IMR-90 (cell line): Measurements from ENCODE around the gene BRINP1. TPM values are rescaled to one million over a fixed set of nuclear protein-coding genes. Genes with fewer than 3 reads are reported as not detected.

Experiments
- ATAC-seq: fragments of 200-7000 bp; cut with Tn5 transposase; 2 replicates; pipeline ENCODE4 v1.9.1; 2020; ENCODE audit warnings: low read depth, mild to moderate bottlenecking, moderate library complexity
- BruUV-seq: library from RNA; stranded (reverse); fragments of 400-500 nt; replicated peaks from 2 replicates; lab custom pipeline; 2021; lab: Mats Ljungman, UMichigan
- CTCF ChIA-PET: fragments of 300-600 bp; formaldehyde crosslinking; extraction: SDS; loops from one replicate; lab custom pipeline; 2021; ENCODE audit warnings: antibody characterized with exemption; lab: Yijun Ruan, JAX
- POLR2A ChIA-PET: fragments of 300-600 bp; sonication (Branson Sonifier 250); formaldehyde crosslinking; loops from one replicate; lab custom pipeline; 2022; ENCODE audit warnings: antibody characterized with exemption; ENCODE audit not compliant: unreplicated experiment; lab: Charles Lee
- DNase-seq: peaks from one replicate; pipeline ENCODE4 v3.0.0; 2013
- H2AFZ ChIP-seq: replicated peaks from 2 replicates; pipeline ENCODE3; 2013; ENCODE audit warnings: low read length, mild to moderate bottlenecking; ENCODE audit not compliant: poor library complexity
- H2AK5ac ChIP-seq: 2 replicates; pipeline ENCODE4 v1.6.1; 2013; ENCODE audit warnings: low read depth, low read length, inconsistent platforms
- H2AK9ac ChIP-seq: replicated peaks from 2 replicates; pipeline ENCODE3; 2013; ENCODE audit warnings: mild to moderate bottlenecking, low read depth, low read length, moderate library complexity; ENCODE audit not compliant: poor library complexity
- H2BK120ac ChIP-seq: 2 replicates; pipeline ENCODE4 v1.6.1; 2013; ENCODE audit warnings: low read depth, low read length, inconsistent platforms
- H2BK15ac ChIP-seq: 3 replicates; pipeline ENCODE4 v1.6.1; 2013; ENCODE audit warnings: low read depth, low read length, inconsistent platforms
- H2BK20ac ChIP-seq: 2 replicates; pipeline ENCODE4 v1.6.1; 2013; ENCODE audit warnings: low read depth, mild to moderate bottlenecking, inconsistent platforms, low read length, moderate library complexity
- H2BK5ac ChIP-seq: 2 replicates; pipeline ENCODE4 v1.6.1; 2013; ENCODE audit warnings: mild to moderate bottlenecking, low read depth, low read length, inconsistent platforms; ENCODE audit not compliant: poor library complexity, severe bottlenecking
- H3K14ac ChIP-seq: replicated peaks from 2 replicates; pipeline ENCODE4 v1.6.1; 2013; ENCODE audit warnings: low read depth, low read length, inconsistent platforms
- H3K18ac ChIP-seq: 2 replicates; pipeline ENCODE4 v1.6.1; 2013; ENCODE audit warnings: low read depth, low read length, control low read depth
- H3K23ac ChIP-seq: 2 replicates; pipeline ENCODE4 v1.6.1; 2013; ENCODE audit warnings: low read depth, low read length, inconsistent platforms
- H3K27ac ChIP-seq: 2 replicates; pipeline ENCODE4 v1.5.1; 2013; ENCODE audit warnings: mild to moderate bottlenecking, control low read depth, low read length; ENCODE audit not compliant: insufficient read depth
- H3K27me3 ChIP-seq: 2 replicates; pipeline ENCODE4 v1.6.1; 2013; ENCODE audit warnings: low read length; ENCODE audit not compliant: control insufficient read depth, insufficient read depth
- H3K36me3 ChIP-seq: 2 replicates; pipeline ENCODE4 v1.6.1; 2013; ENCODE audit warnings: low read length, mixed read lengths; ENCODE audit not compliant: control insufficient read depth, insufficient read depth
- H3K4ac ChIP-seq: 2 replicates; pipeline ENCODE4 v1.6.1; 2013; ENCODE audit warnings: low read depth, low read length, inconsistent platforms
- H3K4me1 ChIP-seq: 2 replicates; pipeline ENCODE4 v1.6.1; 2013; ENCODE audit warnings: low read length, mixed read lengths; ENCODE audit not compliant: control insufficient read depth, insufficient read depth
- H3K4me2 ChIP-seq: 2 replicates; pipeline ENCODE4 v1.6.1; 2013; ENCODE audit warnings: low read depth, mild to moderate bottlenecking, control low read depth, low read length, moderate library complexity
- H3K4me3 ChIP-seq: 2 replicates; pipeline ENCODE4 v1.5.1; 2013; ENCODE audit warnings: low read depth, mild to moderate bottlenecking, control low read depth, low read length, moderate library complexity; ENCODE audit not compliant: insufficient read depth
- H3K56ac ChIP-seq: 2 replicates; pipeline ENCODE4 v1.6.1; 2013; ENCODE audit warnings: low read length, inconsistent platforms; ENCODE audit not compliant: insufficient read depth; ENCODE audit errors: extremely low read depth
- H3K79me1 ChIP-seq, 2 experiments: 2 replicates each; pipeline ENCODE4 v1.6.1; 2013; ENCODE audit warnings: low read length in 2 of 2, inconsistent platforms in 1 of 2, low read depth in 1 of 2
- H3K9ac ChIP-seq: 2 replicates; pipeline ENCODE4 v1.6.1; 2013; ENCODE audit warnings: low read depth, low read length, control low read depth
- H3K9me1 ChIP-seq: 2 replicates; pipeline ENCODE4 v1.6.1; 2013; ENCODE audit warnings: low read length, inconsistent platforms; ENCODE audit not compliant: insufficient read depth
- H3K9me3 ChIP-seq: 2 replicates; pipeline ENCODE4 v1.6.1; 2013; ENCODE audit warnings: low read length; ENCODE audit not compliant: control insufficient read depth, insufficient read depth
- H4K20me1 ChIP-seq: 2 replicates; pipeline ENCODE4 v1.6.1; 2013; ENCODE audit warnings: low read length, inconsistent platforms; ENCODE audit not compliant: insufficient read depth
- H4K5ac ChIP-seq: 2 replicates; pipeline ENCODE4 v1.6.1; 2013; ENCODE audit warnings: mild to moderate bottlenecking, low read depth, low read length, control low read depth
- H4K8ac ChIP-seq, 2 experiments: 2 replicates each; pipeline ENCODE4 v1.6.1; 2013; ENCODE audit warnings: low read depth in 2 of 2, low read length in 2 of 2, control low read depth in 1 of 2, inconsistent platforms in 1 of 2
- H4K91ac ChIP-seq: 2 replicates; pipeline ENCODE4 v1.6.1; 2013; ENCODE audit warnings: low read depth, low read length, inconsistent platforms; ENCODE audit not compliant: insufficient read depth
- BHLHE40 ChIP-seq: fragments of 150-350 bp; IDR thresholded peaks from 2 replicates; pipeline ENCODE4 v1.6.1; 2016; ENCODE audit warnings: mild to moderate bottlenecking, low read depth, low read length
- CEBPB ChIP-seq: IDR thresholded peaks from 2 replicates; pipeline ENCODE4 v1.6.1; 2012; ENCODE audit warnings: low read depth, low read length, improper control_type of control experiment
- CHD1 ChIP-seq: IDR thresholded peaks from 2 replicates; pipeline ENCODE4 v1.6.1; 2012; ENCODE audit warnings: low read depth, low read length, improper control_type of control experiment
- CTCF ChIP-seq: conservative IDR thresholded peaks from 2 replicates; pipeline ENCODE4 v1.5.1; 2012; ENCODE audit warnings: mild to moderate bottlenecking, low read depth, low read length, improper control_type of control experiment
- ELK1 ChIP-seq: fragments of 150-350 bp; IDR thresholded peaks from 2 replicates; pipeline ENCODE4 v1.6.1; 2016; ENCODE audit warnings: low read depth, mild to moderate bottlenecking, low read length, moderate library complexity, borderline replicate concordance
- FOS ChIP-seq: fragments of 150-350 bp; IDR thresholded peaks from 2 replicates; pipeline ENCODE4 v1.6.1; 2016; ENCODE audit warnings: low read depth, low read length
- MAFK ChIP-seq: IDR thresholded peaks from 2 replicates; pipeline ENCODE4 v1.6.1; 2012; ENCODE audit warnings: low read depth, low read length, improper control_type of control experiment
- MAZ ChIP-seq: IDR thresholded peaks from 2 replicates; pipeline ENCODE4 v1.6.1; 2012; ENCODE audit warnings: low read depth, mild to moderate bottlenecking, low read length, improper control_type of control experiment, moderate library complexity, borderline replicate concordance
- MXI1 ChIP-seq: IDR thresholded peaks from 2 replicates; pipeline ENCODE4 v1.6.1; 2012; ENCODE audit warnings: low read depth, mild to moderate bottlenecking, low read length, moderate library complexity, borderline replicate concordance
- POLR2A ChIP-seq: IDR thresholded peaks from 2 replicates; pipeline ENCODE4 v1.6.1; 2012; ENCODE audit warnings: mild to moderate bottlenecking, low read depth, low read length
- RAD21 ChIP-seq: IDR thresholded peaks from 2 replicates; pipeline ENCODE4 v1.6.1; 2012; ENCODE audit warnings: low read length, improper control_type of control experiment
- RCOR1 ChIP-seq: IDR thresholded peaks from 2 replicates; pipeline ENCODE4 v1.6.1; 2012; ENCODE audit warnings: mild to moderate bottlenecking, low read length, improper control_type of control experiment; ENCODE audit not compliant: insufficient replicate concordance
- RFX5 ChIP-seq: IDR thresholded peaks from 2 replicates; pipeline ENCODE4 v1.8.0; 2012; ENCODE audit warnings: low read depth, mild to moderate bottlenecking, low read length, moderate library complexity
- SMC3 ChIP-seq: fragments of 150-350 bp; IDR thresholded peaks from 2 replicates; pipeline ENCODE4 v1.6.1; 2016; ENCODE audit warnings: low read depth, mild to moderate bottlenecking, antibody characterized with exemption, low read length, moderate library complexity
- USF2 ChIP-seq: fragments of 150-350 bp; IDR thresholded peaks from 2 replicates; pipeline ENCODE4 v1.6.1; 2017; ENCODE audit warnings: mild to moderate bottlenecking, antibody characterized with exemption, low read length, low read depth
- WGBS, 2 experiments: methylation state at CpG; one replicate each; pipeline versions ENCODE4 v1.1.5 to v1.1.7; 2013; ENCODE audit warnings: missing lambda C conversion rate in 2 of 2; ENCODE audit not compliant: insufficient read length in 1 of 2; ENCODE audit errors: extremely low coverage in 2 of 2; 5-methylcytosine and 5-hydroxymethylcytosine counted together
- dilution Hi-C: fragments of 300-500 bp; cut with HindIII; formaldehyde crosslinking; loops from one replicate; pipeline ENCODE4 v1.14.3; 2018; ENCODE audit warnings: low sequenced_read_pairs; ENCODE audit not compliant: unreplicated experiment
- in situ Hi-C: fragments of 300-500 bp; cut with MboI; formaldehyde crosslinking; loops from 3 replicates; pipeline ENCODE4 v1.14.3; 2019; ENCODE audit warnings: low sequenced_read_pairs, inconsistent platforms, mixed read lengths
- intact Hi-C: fragments of 100-400 bp; cut with micrococcal nuclease; formaldehyde crosslinking; loops from 2 replicates; pipeline ENCODE4 v1.10.0; 2022
- polyA plus RNA-seq, 3 experiments: library from polyadenylated mRNA; depleted of rRNA; stranded (reverse); fragments of >200 nt; gene quantifications; 2 replicates each; pipeline ENCODE4 v1.2.3, GENCODE V29; 2012; ENCODE audit warnings: low replicate concordance in 1 of 3
- total RNA-seq: library from RNA; depleted of rRNA; stranded (reverse); fragments of >200 nt; gene quantifications from 2 replicates; pipeline ENCODE4 v1.2.3, GENCODE V29; 2012

Gene BRINP1
- total and polyA plus RNA-seq, 2 of the 4 experiments (the other 2 are of a cell fraction), result under 0.01 TPM; not detected in 1

- Histone ChIP-seq H3K79me1 (no peaks in the 10 kb centered on the region), H2BK120ac (no peak overlapping the region), H3K4me1 (no peaks in the 10 kb centered on the region), H3K18ac (no peak overlapping the region), H2BK5ac (no peak overlapping the region), H4K8ac (no peak overlapping the region), H4K20me1 (no peaks in the 10 kb centered on the region), H3K27ac (no peak overlapping the region), H3K4me2 (no peak overlapping the region), H3K56ac (no peak overlapping the region), H3K27me3 (no peaks in the 10 kb centered on the region), H3K4me3 (no peak overlapping the region), H2BK15ac (no peak overlapping the region), H3K14ac (no peak overlapping the region), H3K4ac (no peak overlapping the region), H3K9me1 (no peaks in the 10 kb centered on the region), H2AFZ (no peak overlapping the region), H3K23ac (no peak overlapping the region), H4K5ac (no peak overlapping the region), H4K91ac (no peak overlapping the region), H3K9ac (no peak overlapping the region), H2AK5ac (no peak overlapping the region), H3K36me3 (no peaks in the 10 kb centered on the region), H3K9me3 (peaks cover 6% of the 10 kb centered on the region; the same call in 1 of the 2 replicates), H2AK9ac (no peak overlapping the region), H2BK20ac (no peak overlapping the region)
- in situ Hi-C loops, result loop anchor here (10.0 kb wide), 1 partner anchor 63 kb away; no protein-coding TSS in a partner anchor
- DNase-seq (no peak), ATAC-seq (no peak)
- ChIA-PET CTCF (no interaction called here), POLR2A (no interaction called here)
- 11% methylated on average over 1 of the region's 3 CpGs; no CpG with 5 or more reads in 1 of the 2 experiments for WGBS, 2 experiments
- intact Hi-C loops, result no loop called here
- no TSS peak for BruUV-seq
- dilution Hi-C loops, result no loop called here
- TF ChIP-seq BHLHE40 (no peak), ELK1 (no peak), RFX5 (no peak), FOS (no peak), MAFK (no peak), CTCF (no peak), USF2 (no peak), SMC3 (no peak), MXI1 (no peak), RAD21 (no peak), CEBPB (no peak), POLR2A (no peak), RCOR1 (no peak), MAZ (no peak), CHD1 (no peak)
Observed at GRCh38 chr9:119298076-119298853, 71.0 kb downstream of the BRINP1 start.
